Activated naive CD4-positive, alpha-beta T cell treated with anti-CD3 and anti-CD28 coated beads, Interleukin-2, amount 10 ng/mL, durations not matched to agents 7 days and 5 days (primary cell): ENCODE measurements around the gene SLC35G6.
"Not testable (repeated sequence)": the region's sequence is repeated elsewhere in the genome, so short reads cannot be mapped to it uniquely, and the experiment has no call there.

Experiments used
- CTCF ChIA-PET: fragments of 350-600 bp; sonication (Branson Sonifier 250); formaldehyde crosslinking; loops from one replicate; lab custom pipeline; 2021; ENCODE audit warnings: antibody characterized with exemption; lab: Charles Lee
- DNase-seq: peaks from one replicate; pipeline ENCODE4 v3.0.0-alpha.2; 2020
- H3K27ac Mint-ChIP-seq: one replicate; pipeline ENCODE4 v1.8.0; 2021; ENCODE audit warnings: mild to moderate bottlenecking, moderate library complexity, mixed read lengths
- H3K27me3 Mint-ChIP-seq: one replicate; pipeline ENCODE4 v1.8.0; 2021; ENCODE audit warnings: mild to moderate bottlenecking, mixed read lengths
- H3K36me3 Mint-ChIP-seq: one replicate; pipeline ENCODE4 v1.8.0; 2021; ENCODE audit warnings: mixed read lengths
- H3K4me1 Mint-ChIP-seq: one replicate; pipeline ENCODE4 v1.8.0; 2021; ENCODE audit warnings: mixed read lengths
- H3K4me3 Mint-ChIP-seq: one replicate; pipeline ENCODE4 v1.8.0; 2021; ENCODE audit warnings: mild to moderate bottlenecking, moderate library complexity, mixed read lengths
- H3K9me3 Mint-ChIP-seq: one replicate; pipeline ENCODE4 v1.8.0; 2021; ENCODE audit warnings: mixed read lengths

SLC35G6 gene

GRCh38 chr17:7466318-7466638 lies 15.0 kb upstream of the SLC35G6 start:
- no peak for DNase-seq
- Mint-ChIP-seq H3K27me3 (no peaks in the 10 kb centered on the region), H3K4me1 (peaks cover 8% of the 10 kb centered on the region), H3K4me3 (no peak overlapping the region), H3K27ac (no peak overlapping the region), H3K9me3 (no peaks in the 10 kb centered on the region), H3K36me3 (peaks cover 17% of the 10 kb centered on the region)
- CTCF ChIA-PET, result interaction anchor here (1.3 kb wide), 1 partner anchor 94 kb away, joined by 3 read pairs; no protein-coding TSS in a partner anchor

DNA sequence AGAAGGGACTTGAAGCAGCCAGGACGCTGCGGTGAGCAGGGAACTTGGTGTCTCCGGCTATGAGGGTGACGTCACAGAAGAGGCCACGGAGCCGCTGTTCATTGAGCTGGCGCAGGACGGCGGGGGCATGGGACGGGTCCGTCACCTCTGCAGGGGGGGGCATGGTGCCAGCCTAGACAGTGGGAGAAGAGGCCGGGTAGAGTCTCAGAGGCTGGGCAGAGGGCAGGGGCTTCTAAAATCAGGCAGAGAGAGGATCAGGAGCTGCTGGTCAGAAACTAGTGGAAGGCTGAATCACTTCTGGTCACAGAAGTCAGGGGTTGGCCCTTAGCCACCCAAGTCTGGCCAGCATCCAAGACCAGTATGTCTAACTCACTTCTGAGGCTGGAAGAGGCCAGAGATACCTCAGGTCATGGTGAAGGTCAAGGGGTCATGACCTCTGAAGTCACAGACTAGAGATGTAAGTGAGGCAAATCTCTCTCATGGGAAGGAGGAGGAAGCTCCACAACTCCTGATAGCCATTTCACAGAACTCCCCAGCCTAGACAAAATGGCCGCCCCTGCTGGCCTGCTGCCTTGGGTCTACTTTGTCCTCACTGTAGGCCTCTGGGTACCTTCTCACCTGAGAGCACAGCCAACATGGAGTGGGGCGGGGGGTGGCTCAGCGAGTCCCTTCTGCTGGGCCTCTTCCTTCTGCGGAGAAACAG lies 14.5 kb upstream of the SLC35G6 start:
- H3K27ac Mint-ChIP-seq, result no peak overlapping the region
- CTCF ChIA-PET, result interaction anchor here (1.3 kb wide), 1 partner anchor 94 kb away, joined by 3 read pairs; no protein-coding TSS in a partner anchor
- DNase-seq, result no peak
- no peak overlapping the region for H3K4me3 Mint-ChIP-seq
- no peaks in the 10 kb centered on the region for H3K27me3 Mint-ChIP-seq
- H3K4me1 Mint-ChIP-seq, result peaks cover 13% of the 10 kb centered on the region
- H3K9me3 Mint-ChIP-seq, result no peaks in the 10 kb centered on the region
- H3K36me3 Mint-ChIP-seq, result peaks cover 15% of the 10 kb centered on the region

- CTCF ChIA-PET, result no interaction called here
- H3K27ac Mint-ChIP-seq, result no peak overlapping the region
- no peak for DNase-seq
- H3K36me3 Mint-ChIP-seq, result peaks cover 15% of the 10 kb centered on the region
- peaks cover 18% of the 10 kb centered on the region for H3K4me1 Mint-ChIP-seq
- H3K9me3 Mint-ChIP-seq, result no peaks in the 10 kb centered on the region
- no peaks in the 10 kb centered on the region for H3K27me3 Mint-ChIP-seq
- H3K4me3 Mint-ChIP-seq, result no peak overlapping the region
These were observed 13.7 kb upstream of the SLC35G6 start for GRCh38 chr17:7467498-7467897.

DNA sequence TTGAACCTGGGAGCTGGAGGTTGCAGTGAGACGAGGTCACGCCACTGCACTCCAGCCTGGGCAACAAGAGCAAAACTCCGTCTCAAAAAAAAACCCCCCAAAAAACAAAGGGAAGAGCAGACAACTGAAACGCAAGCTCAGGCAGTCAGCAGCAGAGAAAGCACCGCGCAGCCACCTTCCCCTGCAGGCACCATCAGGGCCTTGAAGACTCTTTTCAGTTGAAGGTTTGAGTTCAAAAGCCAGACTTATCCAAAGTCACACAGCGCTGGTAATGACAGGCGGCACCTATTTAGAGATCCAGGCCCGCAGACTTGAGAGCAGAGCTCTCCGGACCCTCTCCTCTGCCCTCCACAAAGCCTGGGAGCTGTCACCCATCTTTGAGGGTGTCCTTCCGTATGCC lies 13.0 kb upstream of the SLC35G6 start:
- H3K27me3 Mint-ChIP-seq, result no peaks in the 10 kb centered on the region
- peaks cover 12% of the 10 kb centered on the region for H3K36me3 Mint-ChIP-seq
- H3K4me3 Mint-ChIP-seq, result no peak overlapping the region
- H3K9me3 Mint-ChIP-seq, result no peaks in the 10 kb centered on the region
- H3K4me1 Mint-ChIP-seq, result peaks cover 18% of the 10 kb centered on the region
- H3K27ac Mint-ChIP-seq, result no peak overlapping the region
- DNase-seq, result no peak
- CTCF ChIA-PET, result no interaction called here

GRCh38 chr17:7468804-7469389 lies 12.3 kb upstream of the SLC35G6 start:
- H3K4me3 Mint-ChIP-seq, result no peak overlapping the region
- no peaks in the 10 kb centered on the region for H3K9me3 Mint-ChIP-seq
- H3K27ac Mint-ChIP-seq, result no peak overlapping the region
- peaks cover 8% of the 10 kb centered on the region for H3K36me3 Mint-ChIP-seq
- H3K27me3 Mint-ChIP-seq, result no peaks in the 10 kb centered on the region
- CTCF ChIA-PET, result no interaction called here
- H3K4me1 Mint-ChIP-seq, result peaks cover 22% of the 10 kb centered on the region
- no peak for DNase-seq

DNA sequence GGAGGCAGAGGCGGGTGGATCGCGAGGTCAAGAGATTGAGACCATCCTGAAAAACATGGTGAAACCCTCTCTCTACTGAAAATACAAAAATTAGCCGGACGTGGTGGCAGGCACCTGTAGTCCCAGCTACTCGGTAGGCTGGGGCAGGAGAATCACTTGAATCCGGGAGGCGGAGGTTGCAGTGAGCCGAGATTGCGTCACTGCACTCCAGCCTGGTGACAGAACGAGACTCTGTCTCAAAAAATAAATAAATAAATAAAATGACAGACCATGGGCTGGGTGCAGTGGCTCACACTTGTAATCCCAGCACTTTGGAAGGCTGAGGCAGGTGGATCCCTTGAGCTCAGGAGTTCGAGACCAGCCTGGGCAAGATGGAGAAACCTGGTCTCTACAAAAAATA lies 11.4 kb upstream of the SLC35G6 start:
- H3K27ac Mint-ChIP-seq, H3K4me3 Mint-ChIP-seq, H3K9me3 Mint-ChIP-seq, H3K27me3 Mint-ChIP-seq, CTCF ChIA-PET, DNase-seq, H3K36me3 Mint-ChIP-seq: not testable (repeated sequence)
- H3K4me1 Mint-ChIP-seq, result peaks cover 22% of the 10 kb centered on the region

DNA sequence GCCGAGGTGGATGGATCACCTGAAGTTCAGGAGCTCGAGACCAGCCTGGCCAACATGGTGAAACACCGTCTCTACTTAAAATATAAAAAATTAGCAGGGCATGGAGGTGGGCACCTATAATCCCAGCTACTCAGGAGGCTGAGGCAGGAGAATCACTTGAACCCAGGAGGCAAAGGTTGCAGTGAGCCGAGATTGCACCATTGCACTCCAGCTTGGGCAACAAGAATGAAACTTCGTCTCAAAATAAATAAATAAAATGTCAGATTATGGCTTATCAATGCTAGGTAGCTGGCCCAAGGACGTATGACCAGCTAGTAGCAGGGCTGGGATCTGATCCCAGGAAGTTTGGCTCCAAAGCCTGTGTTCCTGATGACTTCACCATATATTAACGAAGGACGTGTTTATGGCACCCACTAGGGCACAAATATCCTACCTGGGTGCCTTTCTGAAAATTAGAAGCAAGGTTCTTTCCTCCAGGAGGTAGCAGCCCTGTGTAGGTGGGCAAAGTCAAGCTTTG lies 10.7 kb upstream of the SLC35G6 start:
- H3K4me3 Mint-ChIP-seq, H3K27ac Mint-ChIP-seq, H3K9me3 Mint-ChIP-seq, DNase-seq, H3K27me3 Mint-ChIP-seq, CTCF ChIA-PET, H3K36me3 Mint-ChIP-seq: not testable (repeated sequence)
- H3K4me1 Mint-ChIP-seq, result peaks cover 22% of the 10 kb centered on the region

DNA sequence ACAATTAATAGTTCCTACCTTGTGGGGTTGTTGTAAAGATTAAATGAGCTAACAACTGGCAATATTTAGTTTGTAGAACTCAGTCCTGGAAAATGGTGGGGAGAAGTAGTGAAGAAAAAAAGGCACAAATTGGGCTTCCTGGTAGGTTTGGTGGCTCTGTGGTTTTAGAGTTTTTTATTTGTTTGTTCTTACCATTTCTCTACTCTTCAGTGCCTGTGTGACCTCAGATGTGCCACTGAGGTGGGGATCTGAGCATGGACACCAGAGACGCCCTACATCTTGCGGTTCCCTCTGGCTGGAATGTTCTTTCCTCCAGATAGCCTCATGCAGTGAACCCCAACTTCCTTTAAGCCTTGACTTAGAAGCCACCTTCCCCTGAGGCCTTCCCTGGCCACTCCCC lies 9.5 kb upstream of the SLC35G6 start:
- CTCF ChIA-PET, result interaction anchor here (1.0 kb wide), 1 partner anchor 89 kb away, joined by 4 read pairs; no protein-coding TSS in a partner anchor
- Mint-ChIP-seq H3K4me1 (peaks cover 32% of the 10 kb centered on the region), H3K9me3 (no peaks in the 10 kb centered on the region)

DNA sequence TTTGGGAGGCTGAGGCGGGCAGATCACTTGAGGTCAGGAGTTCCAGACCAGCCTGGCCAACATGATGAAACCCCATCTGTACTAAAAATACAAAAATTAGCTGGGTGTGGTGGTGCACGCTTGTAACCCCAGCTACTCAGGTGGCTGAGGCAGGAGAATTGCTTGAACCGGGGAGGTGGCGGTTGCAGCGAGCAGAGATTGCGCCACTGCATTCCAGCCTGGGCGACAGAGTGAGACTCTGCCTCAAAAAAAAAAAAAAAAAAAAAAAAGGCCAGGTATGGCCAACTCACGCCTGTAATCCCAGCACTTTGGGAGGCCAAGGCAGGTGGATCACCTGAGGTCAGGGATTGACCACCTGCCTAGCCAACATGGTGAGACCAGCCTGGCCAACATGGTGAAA lies 6.5 kb upstream of the SLC35G6 start:
- H3K9me3 Mint-ChIP-seq, H3K27me3 Mint-ChIP-seq, CTCF ChIA-PET, H3K27ac Mint-ChIP-seq, DNase-seq, H3K4me3 Mint-ChIP-seq: not testable (repeated sequence)
- Mint-ChIP-seq H3K4me1 (peaks cover 48% of the 10 kb centered on the region), H3K36me3 (peaks cover 14% of the 10 kb centered on the region)

More for the DNA sequence above, 9.5 kb upstream of the SLC35G6 start:
- Mint-ChIP-seq H3K27ac (peak overlapping the region; percentile 59), H3K27me3 (no peaks in the 10 kb centered on the region), H3K36me3 (peaks cover 14% of the 10 kb centered on the region), H3K4me3 (no peak overlapping the region)
- DNase-seq, result no peak

DNA sequence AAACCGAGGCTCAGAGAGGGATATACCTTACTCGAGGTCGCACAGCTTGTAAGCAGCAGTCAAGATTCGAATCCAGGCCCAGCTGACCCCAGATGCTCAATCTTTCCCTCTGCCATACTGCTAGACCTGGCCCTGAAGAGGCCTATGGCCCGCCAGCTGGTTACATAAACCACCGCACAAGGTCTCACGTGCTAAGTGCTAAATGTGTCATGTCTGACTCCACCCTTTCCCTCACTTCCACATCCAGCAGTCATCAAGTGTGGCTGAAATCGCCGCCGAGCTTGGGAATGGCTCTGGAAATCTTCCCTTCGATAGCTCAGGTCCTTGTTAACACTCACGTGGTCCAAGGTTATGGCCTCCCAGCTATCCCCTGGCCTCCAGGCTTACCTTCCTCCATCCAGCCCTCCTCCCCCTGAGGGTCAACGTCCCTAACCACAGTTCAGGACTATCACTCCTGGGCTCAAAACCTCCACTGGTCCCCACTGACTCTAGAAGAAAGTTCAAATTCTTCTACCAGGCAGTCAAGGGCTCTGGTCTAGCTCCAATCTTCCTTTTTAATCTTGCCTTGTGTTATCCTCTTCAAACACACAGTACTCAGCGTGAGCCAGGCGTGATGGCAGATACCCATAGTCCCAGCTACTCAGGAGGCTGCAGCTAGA lies 5.4 kb upstream of the SLC35G6 start:
- Mint-ChIP-seq H3K4me1 (peaks cover 56% of the 10 kb centered on the region), H3K9me3 (no peaks in the 10 kb centered on the region), H3K36me3 (peaks cover 18% of the 10 kb centered on the region), H3K4me3 (no peak overlapping the region), H3K27me3 (no peaks in the 10 kb centered on the region), H3K27ac (no peak overlapping the region)
- no peak for DNase-seq
- CTCF ChIA-PET, result interaction anchor here (0.9 to 2.8 kb wide), 4 partner anchors 40 to 618 kb away, joined by 3 to 10 read pairs (median 5); partner anchors contain the start of gene TMEM102

DNA sequence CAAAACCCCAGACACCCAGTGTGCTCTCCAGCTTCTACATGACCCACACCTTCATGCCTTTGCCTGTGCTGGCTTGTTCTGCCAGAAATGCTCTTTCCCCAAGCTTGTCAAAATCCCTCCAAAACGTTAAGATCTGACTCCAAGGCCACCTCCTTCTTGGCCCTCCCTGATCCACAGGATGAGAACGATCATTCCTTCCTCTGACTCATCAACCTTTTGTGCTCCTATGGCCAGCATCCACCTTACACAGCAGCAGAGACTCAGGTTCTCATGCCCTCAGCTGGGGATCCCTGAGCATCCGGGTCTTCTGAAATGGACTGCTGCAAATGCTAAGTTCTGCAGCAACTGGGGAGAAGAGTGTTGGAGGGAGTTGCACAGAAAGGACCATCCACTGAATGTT lies 4.8 kb upstream of the SLC35G6 start:
- peaks cover 18% of the 10 kb centered on the region for H3K36me3 Mint-ChIP-seq
- H3K4me1 Mint-ChIP-seq, result peaks cover 58% of the 10 kb centered on the region
- H3K4me3 Mint-ChIP-seq, result peak overlapping the region; percentile 1

DNA sequence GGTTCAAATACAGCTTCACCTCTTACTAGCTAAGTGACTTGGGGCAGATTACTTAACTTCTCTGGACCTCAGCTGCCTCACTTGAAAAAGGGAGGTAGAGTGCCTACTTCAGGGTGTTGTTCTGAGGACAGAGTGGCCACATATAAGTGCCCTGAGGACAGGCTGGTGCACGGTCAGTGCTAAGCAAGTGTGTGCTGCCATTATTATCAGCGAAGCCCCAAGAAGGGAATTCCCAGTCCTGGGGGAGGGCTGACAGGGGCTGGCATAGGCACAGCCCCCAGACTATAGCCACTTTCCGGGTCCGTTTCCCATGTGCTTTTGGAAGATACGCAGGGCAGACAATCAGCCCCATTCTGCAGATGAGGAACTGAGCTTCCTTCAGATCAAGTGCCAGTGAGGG lies 4.3 kb upstream of the SLC35G6 start:
- peaks cover 18% of the 10 kb centered on the region for H3K36me3 Mint-ChIP-seq
- peaks cover 58% of the 10 kb centered on the region for H3K4me1 Mint-ChIP-seq
- H3K4me3 Mint-ChIP-seq, result peak overlapping the region; percentile 79
- CTCF ChIA-PET, result interaction anchor here (1.4 to 2.8 kb wide), 2 partner anchors 39 to 84 kb away, joined by 3 to 10 read pairs; no protein-coding TSS in a partner anchor
- no peaks in the 10 kb centered on the region for H3K9me3 Mint-ChIP-seq
- no peaks in the 10 kb centered on the region for H3K27me3 Mint-ChIP-seq
- peak overlapping the region; percentile 6 for H3K27ac Mint-ChIP-seq
- DNase-seq, result no peak

More for the DNA sequence above, 4.8 kb upstream of the SLC35G6 start:
- DNase-seq, result no peak
- Mint-ChIP-seq H3K27me3 (no peaks in the 10 kb centered on the region), H3K9me3 (no peaks in the 10 kb centered on the region), H3K27ac (peak overlapping the region; percentile 6)
- CTCF ChIA-PET, result interaction anchor here (1.2 to 2.8 kb wide), 3 partner anchors 41 to 120 kb away, joined by 4 to 10 read pairs (median 6); partner anchors contain the start of gene TMEM102

- CTCF ChIA-PET, result interaction anchor here (1.4 to 2.8 kb wide), 2 partner anchors 40 to 83 kb away, joined by 3 to 10 read pairs; no protein-coding TSS in a partner anchor
- no peaks in the 10 kb centered on the region for H3K9me3 Mint-ChIP-seq
- DNase-seq, result no peak
- peaks cover 18% of the 10 kb centered on the region for H3K36me3 Mint-ChIP-seq
- peaks cover 61% of the 10 kb centered on the region for H3K4me1 Mint-ChIP-seq
- H3K27me3 Mint-ChIP-seq, result no peaks in the 10 kb centered on the region
- H3K27ac Mint-ChIP-seq, result peak overlapping the region; percentile 78
- H3K4me3 Mint-ChIP-seq, result peak overlapping the region; percentile 79
These were observed 3.6 kb upstream of the SLC35G6 start for GRCh38 chr17:7477392-7478275.
